Activated naive CD4-positive, alpha-beta T cell treated with Interleukin-2 at 50 U/mL for 16 hours (primary cell): ENCODE measurements around the gene SESN3.
"Not testable (repeated sequence)": the region's sequence is repeated elsewhere in the genome, so short reads cannot be mapped to it uniquely, and the experiment has no call there.

Source experiments
- DNase-seq: peaks from one replicate; pipeline ENCODE4 v3.0.0-alpha.2; 2020

Gene SESN3

GRCh38 chr11:95149651-95150364 is 81.2 kb downstream of the SESN3 start:
- DNase-seq: no peak

GRCh38 chr11:95148938-95149337 is 82.1 kb downstream of the SESN3 start:
- no peak for DNase-seq

DNA sequence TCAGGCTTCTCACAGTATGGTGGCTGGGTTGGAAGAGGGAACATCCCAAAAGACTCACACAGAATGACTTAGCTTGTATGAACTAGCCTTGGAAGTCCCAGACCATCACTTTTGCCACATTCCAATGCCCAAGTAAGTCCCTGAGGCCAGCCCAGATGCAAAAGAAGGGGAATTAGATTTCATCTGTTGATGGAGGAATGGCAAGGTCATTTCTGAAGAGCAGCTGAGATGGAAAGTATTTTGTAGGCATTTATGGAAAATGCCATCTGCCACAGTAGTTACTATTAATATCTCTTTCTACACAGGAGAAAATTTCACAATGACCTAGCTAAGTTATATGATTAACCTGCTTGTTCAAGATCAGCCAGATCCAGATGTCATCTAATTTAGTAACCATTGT is 82.6 kb downstream of the SESN3 start:
- DNase-seq: no peak

DNA sequence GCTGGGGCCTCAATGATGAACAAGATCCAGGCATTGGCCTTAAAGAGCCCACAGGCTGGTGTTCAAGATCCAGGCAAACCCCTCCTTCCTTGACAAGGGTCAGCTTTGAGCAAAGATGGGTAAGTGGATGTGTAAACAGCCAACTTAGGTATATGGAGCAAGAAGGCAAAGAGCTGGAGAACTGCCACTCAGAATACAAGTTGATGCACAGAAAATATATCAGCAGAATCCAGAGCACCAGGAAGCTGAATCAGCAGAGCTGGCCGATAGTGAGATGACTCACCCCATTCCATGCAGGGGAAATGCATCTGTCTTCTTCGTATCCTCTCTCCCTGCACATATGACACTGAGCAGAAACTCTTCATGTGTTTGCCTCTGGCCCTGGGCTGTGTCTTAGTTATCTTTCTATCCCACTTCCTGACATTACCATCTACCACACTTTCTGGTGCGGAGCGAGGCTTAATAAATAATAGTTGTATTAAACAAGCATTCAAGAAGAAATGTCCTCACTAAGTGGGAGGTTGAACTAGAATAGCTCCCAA is 83.6 kb downstream of the SESN3 start:
- DNase-seq: no peak

DNA sequence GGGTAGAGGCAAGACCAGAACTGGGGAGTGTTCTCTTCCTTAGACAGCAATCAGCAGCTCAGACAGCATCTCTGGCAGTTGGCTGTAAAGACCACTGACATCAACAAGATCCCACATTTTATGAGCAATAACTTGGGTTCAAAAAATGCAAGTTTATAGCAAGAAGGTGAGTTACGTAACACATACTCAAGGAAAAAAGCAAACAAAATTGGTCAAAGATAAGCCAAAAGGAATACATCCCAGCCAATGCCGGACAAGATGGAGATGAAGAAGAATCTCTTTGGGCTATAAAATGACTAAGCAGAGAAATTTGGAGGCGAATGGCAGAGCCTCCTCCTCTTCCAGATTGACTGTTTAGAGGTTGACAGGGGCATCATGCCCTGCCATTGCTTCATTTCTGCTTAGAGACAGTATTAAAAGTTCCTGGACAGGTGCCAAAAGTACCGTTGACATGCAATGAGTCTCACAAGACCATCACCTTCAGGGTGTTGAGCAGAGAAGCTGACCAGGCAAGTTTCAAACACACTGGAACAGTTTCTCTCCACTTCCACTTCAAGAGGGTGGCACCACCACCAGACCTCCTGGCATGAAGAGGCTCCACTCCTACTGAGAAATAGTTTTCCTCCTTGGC is 85.5 kb downstream of the SESN3 start:
- no peak for DNase-seq

DNA sequence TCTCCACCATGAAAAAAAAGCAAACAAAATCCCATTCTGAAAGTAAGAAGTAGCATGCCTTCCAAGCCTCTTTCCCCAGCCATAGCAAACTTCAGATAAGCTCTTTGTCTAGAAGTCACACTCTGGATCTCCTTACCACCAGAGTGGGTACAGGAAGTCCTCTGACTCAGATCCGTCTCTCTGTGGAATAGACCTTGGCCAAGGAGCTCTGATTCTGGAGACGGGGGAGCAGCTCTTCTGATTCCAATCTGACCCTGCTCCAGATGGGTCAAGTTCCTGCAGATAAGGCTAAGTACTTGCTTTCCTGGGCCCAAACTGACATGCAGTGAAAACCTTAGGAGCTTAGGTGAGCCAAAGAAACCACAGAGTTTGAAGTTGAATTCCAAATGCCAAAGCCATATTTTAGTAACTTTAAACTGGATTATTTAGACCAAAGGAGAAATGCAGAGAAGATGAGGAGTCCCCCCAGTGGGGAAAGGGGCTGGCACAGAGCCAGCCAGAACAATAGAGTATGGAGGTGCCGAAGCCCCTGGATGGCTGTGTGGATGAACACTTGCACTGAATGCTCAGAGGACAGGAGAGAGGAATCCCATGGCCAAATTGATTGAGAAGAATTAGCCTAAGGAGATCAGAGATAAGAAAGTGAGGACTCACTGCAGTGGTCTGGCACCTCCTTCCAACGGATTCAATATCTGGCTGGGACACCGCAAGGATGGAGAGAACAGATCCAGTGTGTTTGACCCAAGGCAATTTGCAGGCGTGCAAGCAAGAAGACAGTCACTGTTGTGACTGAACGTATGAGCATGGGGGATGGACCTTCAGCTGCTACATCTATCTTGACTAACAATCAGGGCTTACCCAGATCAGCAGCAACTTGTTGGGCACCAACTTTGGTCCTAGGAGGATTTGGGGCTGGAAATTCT is 86.4 kb downstream of the SESN3 start:
- DNase-seq: no peak

- DNase-seq: no peak
These were observed 87.8 kb downstream of the SESN3 start for GRCh38 chr11:95143106-95143681.

GRCh38 chr11:95142431-95142830 is 88.6 kb downstream of the SESN3 start:
- DNase-seq: no peak

DNA sequence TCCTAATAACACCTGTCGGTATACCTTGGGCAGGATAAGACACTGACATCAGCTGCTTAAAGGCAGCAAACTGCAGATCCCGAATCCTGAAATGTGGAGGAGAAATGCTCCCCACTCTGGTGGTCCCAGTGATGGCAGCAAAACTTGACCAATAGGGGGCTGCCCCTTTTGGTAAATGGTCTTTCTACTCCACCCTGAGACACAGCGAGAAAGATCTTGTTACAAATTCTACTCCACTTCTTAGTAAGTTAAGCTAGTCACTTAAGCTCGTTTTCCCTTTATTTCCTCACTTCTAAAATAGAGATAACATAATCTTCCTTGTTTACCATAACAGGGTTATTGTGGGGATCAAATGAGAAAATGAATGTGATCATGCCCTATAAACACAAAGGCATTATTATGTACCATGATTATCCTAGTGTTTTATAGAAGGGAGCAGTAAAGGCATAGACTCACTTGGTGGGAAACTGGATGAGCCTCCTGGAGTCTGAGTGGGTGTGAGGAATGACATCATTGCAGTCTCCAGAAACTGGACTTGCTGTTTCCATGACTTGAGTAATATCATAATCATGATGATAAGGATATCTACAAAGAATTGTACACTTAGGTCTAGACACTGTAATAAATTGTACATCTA is 90.5 kb downstream of the SESN3 start:
- no peak for DNase-seq

DNA sequence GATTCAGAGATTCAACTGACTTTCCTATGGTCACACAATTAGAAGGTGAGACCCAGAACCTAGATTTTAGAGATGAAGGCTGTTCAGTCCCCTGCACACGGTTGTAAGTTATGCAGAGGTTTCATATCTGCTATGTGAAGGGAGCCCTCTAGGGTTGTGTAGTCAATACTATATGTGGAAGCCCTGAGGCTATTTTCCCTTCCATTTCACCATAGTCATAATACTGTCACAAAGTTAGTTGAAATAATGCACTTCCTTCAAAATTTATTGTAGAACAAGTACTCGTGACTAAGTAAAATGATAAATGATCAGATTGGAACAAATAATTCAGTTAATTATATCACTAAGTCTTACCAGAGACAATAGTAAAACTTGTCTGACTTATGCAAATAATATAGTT is 92.6 kb downstream of the SESN3 start:
- no peak for DNase-seq

DNA sequence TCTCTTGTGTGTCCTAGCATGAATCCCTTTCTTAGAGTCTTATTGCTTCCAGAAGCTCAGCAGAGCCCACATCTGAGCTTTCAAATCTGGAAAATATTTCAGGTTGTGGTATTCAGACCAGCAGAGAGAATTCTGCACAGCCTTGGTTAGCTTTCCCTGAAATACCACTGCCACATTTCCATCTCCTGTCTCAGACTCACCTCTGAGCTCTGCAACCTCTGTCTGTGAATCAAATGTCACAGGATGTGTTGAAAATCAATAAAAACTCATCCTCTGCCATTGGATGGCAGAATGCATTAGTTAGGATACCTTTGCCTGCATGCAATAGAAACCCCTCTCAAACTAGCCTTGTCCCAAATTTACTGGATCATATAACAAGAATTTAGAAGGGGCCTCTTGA is 93.7 kb downstream of the SESN3 start:
- DNase-seq: no peak

DNA sequence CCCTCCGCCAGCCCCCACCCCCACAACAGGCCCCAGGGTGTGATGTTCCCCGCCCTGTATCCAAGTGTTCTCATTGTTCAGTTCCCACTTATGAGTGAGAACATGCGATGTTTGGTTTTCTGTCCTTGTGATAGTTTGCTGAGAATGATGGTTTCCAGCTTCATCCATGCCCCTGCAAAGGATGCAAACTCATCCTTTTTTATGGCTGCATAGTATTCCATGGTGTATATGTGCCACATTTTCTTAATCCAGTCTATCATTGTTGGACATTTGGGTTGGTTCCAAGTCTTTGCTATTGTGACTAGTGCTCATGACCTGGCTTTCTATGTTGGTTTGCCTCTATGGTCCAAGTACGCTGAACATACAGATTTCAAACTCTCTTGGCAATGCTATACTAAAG is 94.3 kb downstream of the SESN3 start:
- DNase-seq: not testable (repeated sequence)

DNA sequence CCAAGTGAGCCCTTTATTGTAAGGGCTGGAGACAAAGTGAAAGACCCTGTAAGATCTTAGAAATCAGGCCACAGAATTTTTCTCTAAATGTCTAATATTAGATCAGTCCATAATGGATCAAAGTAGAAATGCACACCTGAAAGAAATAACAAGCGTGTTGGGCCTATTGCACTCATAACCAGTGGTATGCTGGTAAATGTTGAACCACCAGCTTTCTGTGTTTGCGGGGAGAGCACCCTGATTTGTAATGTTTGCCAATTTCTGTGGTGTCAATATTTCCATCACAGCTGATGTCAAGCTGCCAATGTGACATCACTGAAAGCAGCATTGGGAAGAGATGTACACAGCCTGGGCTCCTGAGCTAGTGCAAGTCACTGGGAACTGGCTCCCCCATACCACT is 95.1 kb downstream of the SESN3 start:
- DNase-seq: no peak

DNA sequence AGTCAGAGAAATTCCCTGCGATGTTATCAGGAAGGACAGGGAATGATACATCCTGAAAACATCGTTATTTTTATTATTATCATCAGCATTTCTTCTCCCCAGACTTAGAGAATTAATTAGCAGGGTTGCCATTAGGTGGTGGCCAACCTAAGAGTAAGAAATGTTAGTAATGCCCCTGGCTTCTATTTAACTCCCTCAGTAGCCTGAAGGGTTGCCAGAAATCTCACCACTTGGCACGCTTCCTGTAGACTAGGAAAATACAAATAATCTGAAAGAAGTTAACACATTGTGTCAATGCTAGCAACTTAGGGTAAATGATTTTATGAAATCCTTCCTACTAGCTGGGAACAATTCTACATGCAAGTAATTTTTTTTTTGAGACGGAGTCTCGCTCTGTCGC is 95.8 kb downstream of the SESN3 start:
- DNase-seq: no peak

DNA sequence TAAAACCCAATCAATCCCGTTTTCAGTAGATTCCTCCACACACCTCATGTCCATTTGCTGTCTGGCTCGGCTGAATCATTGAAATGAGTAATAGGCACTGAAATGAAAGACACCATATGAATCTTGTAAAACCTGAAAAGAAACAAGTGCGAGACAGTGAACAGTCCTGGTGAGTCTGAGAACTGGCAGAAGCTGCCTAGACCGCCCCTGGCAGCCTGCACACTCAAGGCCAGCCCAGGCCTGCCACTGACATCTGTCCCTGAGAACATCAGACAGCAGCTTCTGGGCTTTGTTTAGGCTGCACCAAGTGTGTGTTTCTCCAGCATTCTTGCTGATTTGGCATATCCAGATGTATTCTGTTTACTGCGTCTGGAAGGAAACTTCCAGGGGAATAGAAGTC is 96.5 kb downstream of the SESN3 start:
- DNase-seq: no peak

DNA sequence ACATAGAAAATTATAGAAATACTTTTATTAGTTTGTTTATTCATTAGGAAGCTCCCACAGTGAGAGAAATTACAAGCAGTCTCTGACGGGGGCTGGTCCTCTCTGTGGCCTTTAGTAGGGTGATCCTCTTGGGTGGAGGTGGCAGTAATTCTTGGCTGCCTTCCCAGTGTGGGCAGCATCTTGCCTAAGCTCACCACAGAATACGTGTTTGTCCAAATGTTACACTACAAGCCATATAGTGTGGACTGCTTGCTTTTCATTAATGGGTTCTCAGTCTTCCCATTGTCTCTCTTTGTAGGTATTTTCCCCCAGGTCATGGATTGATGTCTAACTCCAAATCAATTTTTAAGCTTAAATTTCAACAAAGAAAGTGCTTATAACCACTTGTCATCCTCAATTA is 98.0 kb downstream of the SESN3 start:
- DNase-seq: no peak

GRCh38 chr11:95128602-95129001 is 102.4 kb downstream of the SESN3 start:
- no peak for DNase-seq

DNA sequence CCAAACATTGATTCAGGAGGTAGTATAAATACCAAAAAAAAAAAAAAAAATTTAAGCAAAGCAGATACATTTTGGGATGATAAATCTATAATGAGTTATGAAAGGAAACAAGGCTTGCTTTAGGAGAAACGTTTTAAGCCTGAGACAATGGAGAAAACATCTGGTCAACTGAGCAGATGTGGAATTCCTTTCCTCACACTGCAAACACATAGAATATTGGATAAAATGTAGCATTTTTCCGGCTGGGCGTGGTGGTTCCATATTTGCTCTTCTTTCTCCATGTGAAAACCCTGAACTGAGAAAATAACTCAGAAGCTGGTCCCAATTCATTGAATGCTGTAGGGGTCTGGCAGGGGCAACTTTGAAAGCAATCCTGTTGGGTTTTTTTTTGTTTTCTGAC is 107.4 kb downstream of the SESN3 start:
- DNase-seq: no peak

- DNase-seq: no peak
These were observed 109.3 kb downstream of the SESN3 start for GRCh38 chr11:95121698-95122097.

DNA sequence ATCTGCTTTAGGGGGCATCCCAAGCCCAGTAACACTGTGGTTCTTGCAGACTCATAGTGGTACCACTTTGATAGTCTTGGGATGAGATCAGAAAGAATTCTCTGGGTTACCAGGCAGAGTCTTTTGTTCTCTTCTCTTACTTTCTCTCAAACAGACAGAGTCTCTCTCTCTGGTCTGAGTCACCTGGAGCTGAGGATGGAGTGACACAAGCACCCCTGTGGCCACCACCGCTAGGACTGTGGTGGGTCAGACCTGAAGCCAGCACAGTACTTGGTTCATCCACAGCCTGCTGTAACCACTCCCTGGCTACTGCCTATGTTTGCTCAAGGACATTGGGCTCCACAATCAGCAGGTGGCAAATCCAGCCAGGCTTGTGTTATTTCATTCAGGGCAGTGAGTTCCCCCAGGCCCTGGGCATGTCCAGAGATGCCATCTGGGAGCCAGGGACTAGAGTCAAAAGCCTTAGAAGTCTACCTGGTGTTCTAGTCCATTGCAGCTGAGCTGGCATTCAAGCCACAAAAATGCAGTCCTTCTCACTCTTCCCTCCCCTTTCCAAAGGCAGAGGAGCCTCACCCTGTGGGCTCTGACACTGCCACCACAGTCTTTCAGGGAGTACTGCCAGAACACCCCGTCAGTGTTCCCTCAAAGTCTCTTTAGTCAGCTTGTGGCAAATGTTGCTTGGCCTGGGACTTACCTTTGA is 111.5 kb downstream of the SESN3 start:
- no peak for DNase-seq

DNA sequence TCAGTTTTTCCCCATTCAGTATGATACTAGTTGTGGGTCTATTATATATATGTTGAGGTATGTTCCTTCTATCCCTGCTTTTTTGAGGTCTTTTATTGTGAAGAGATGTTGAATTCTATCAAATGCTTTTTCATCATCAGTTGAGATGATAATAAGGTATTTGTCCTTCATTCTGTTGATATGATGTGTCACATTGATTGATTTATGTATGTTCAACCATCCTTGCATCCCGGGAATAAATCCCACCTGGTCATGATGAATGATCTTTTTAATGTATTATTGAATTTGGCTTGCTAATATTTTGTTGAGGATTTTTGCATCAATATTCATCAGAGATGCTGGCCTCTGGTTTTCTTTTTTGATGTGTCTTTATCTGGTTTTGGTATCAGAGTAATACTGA is 115.4 kb downstream of the SESN3 start:
- no peak for DNase-seq
